Endometrial microvascular endothelial cells (primary cell): ENCODE data around the gene TFF1. TPM values are rescaled to one million over a fixed set of nuclear protein-coding genes. Genes with fewer than 3 reads are reported as not detected.

Source experiments
- in situ Hi-C: cut with HindIII; loops from 2 replicates; pipeline ENCODE4 v1.10.0; 2017; ENCODE audit warnings: low sequenced_read_pairs, low pct_unique_long_range_greater_than_20kb; ENCODE audit errors: inconsistent ontology term
- total RNA-seq: library from RNA; depleted of rRNA; stranded (reverse); fragments of >200 nt; gene quantifications from one replicate; pipeline ENCODE4 v1.2.3, GENCODE V29; 2015; ENCODE audit errors: inconsistent ontology term

Gene TFF1
- total RNA-seq, 1 donor from 2014 or later, result not detected

DNA sequence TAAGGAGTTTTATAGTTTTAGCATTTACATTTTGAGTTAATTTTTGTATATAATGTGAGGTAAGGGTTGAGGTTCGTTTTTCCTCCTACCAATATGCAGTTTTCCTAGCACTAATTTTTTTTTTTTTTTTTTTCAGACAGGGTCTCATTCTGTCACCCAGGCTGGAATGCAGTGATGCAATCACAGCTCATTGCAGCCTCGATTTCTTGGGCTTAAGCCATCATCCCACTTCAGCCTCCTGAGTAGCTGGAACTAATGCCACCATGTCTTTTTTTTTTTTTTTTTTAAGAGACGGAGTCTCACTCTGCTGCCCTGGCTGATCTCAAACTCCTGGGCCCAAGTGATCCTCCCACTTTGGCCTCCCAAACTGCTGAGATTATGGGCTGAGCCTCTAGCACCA, 34.8 kb upstream of the TFF1 start:
- in situ Hi-C loops, result no loop called here

GRCh38 chr21:42400525-42400924, 34.2 kb upstream of the TFF1 start:
- in situ Hi-C loops, result no loop called here

GRCh38 chr21:42398436-42399028, 32.2 kb upstream of the TFF1 start:
- in situ Hi-C loops, result no loop called here

DNA sequence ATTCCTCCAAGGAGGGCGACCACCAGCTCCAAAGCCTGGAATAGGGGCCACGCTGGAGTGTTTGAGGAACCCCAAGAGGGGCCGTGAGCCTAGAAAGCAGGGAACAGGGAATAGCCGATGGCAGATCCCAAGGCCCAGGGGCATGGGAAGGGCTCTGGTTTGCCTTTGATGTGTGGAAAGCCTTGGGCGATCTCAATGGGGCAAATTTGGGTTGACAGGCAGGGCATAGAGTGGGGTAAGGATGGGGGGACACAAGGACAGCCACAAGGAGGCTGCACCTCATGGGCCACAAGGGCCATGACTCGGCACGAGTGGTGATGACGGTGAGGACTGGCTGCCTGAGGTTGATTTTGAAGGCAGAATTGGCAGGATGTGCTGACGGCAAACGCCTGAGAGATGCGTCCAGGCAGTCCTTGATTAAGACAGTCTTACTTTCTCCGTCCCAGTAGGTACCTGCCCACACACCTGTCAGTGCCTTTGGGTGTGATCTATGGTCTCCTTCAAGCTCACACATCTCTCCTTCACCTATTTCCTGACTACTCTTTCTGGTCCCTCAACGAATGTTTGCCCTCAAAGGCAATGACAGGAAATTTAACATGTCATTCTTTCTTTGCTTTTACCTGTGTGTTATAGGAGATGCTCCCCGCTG, 31.5 kb upstream of the TFF1 start:
- in situ Hi-C loops, result no loop called here

GRCh38 chr21:42396799-42397745, 30.7 kb upstream of the TFF1 start:
- in situ Hi-C loops, result no loop called here

DNA sequence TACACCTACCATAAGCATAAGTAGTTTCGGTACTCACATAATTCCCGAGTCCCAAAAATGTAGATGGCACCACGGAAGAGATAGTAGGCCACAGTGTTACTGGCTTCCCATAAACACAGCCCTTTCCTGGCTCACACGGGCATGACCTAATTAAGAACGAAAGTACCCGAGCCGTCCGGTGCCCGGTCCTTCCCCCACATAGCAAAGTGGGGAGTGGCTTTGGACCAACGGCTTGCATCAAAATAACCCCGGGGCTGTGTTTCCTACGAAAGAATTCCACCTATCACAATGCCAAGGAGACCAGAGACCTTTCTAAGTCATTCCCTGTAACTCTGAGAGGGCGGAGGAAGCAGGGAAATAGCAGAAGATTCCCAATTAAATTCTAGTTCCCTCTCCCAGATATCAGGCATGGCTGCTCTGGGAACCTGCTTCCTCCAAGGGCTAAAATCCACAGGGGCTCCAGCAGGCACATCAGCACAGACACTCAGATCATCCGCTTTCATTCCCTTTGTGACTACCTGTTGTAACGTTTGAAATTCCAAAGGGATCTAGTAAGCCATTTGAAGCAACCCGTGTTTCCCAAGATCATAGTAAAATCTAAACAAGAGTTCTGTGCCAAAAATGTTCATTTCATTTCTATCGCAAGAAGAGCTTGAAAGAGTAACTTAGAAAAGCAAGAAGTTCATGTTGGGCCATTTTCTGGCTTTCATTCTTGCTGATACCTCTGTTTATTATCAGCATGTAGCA, 29.7 kb upstream of the TFF1 start, which contains the start of gene TMPRSS3:
TMPRSS3 (minus strand) TSS at position 148 of the 747 bp plus-strand sequence. CDS start 635 bp downstream, outside the sequence.
- in situ Hi-C loops, result no loop called here

DNA sequence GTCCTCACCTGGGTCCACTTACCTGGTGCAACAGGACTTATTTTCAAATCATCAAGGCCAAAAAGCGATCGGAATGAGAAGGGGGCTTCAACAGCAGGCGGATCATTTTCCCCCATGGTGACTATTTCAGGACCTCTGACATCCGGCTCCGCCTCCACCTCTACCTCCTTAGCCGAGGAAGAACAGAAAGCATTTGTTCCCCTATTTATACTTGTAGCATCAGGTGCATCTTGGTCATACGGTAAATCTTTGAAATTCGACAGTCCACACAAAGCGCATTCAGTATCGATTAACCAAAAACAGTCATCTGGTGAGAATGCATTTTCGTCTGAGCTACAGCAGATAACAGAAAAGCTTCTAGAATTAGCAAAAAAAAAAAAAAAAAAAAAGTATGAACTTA, 29.0 kb upstream of the TFF1 start:
- in situ Hi-C loops, result no loop called here

DNA sequence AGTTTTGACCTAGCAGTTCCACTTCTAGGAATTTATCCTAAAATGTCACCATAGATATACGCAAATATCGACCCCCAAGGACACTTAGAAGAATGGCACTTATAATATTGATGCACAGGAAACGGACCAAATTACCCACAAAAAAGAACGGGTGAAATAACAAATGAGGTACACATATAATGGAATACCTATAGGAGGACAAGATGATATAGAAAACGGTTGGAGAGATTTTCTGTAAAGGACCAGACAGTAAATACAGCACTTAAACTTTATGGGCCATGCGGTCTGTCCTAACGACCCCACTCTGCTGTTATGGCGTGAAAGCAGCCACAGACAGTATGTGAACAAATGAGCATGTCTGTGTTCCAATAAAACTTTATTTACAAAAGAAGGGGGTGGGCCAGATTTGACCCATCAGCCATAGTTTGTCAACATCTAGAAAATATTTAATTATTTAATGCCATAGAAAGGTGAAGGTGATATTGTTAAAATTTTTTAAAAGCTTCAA, 27.2 kb upstream of the TFF1 start:
- in situ Hi-C loops, result no loop called here

DNA sequence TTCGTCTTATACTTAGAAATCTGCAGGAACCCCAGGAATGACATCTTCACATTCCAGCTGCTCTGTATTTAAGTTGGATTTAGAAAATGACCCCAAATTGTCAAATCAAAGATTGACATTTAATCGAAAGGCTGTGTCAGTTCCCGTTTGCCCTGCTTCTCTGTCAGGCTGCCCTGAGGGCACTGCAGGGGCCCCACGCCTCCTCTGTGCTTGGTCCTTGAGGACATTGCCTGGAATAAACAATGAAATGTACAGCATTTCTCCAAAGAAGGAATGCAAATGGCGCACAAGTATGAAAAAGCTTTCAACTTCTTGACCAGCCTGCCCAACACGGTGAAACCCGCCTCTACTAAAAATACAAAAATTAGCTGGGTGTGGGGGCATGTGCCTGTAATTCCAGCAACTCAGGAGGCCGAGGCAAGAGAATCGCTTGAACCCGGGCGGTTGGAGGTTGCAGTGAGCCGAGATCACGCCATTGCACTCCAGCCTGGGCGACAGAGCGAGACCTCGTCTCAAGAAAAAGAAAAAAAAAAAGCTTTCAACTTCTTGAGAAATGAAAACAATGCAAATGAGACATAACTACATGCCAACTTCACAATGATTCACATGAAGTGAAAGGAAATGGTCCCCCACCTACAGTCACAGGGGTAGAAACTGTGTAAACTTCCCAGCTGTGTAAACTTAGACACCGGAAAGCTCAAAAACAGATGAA, 26.6 kb upstream of the TFF1 start:
- in situ Hi-C loops, result no loop called here

- in situ Hi-C loops, result no loop called here
These were observed 25.0 kb upstream of the TFF1 start for GRCh38 chr21:42391297-42391696.

GRCh38 chr21:42390696-42391095, 24.4 kb upstream of the TFF1 start:
- in situ Hi-C loops, result no loop called here

- in situ Hi-C loops, result no loop called here
These were observed 23.9 kb upstream of the TFF1 start for GRCh38 chr21:42390193-42390592.

DNA sequence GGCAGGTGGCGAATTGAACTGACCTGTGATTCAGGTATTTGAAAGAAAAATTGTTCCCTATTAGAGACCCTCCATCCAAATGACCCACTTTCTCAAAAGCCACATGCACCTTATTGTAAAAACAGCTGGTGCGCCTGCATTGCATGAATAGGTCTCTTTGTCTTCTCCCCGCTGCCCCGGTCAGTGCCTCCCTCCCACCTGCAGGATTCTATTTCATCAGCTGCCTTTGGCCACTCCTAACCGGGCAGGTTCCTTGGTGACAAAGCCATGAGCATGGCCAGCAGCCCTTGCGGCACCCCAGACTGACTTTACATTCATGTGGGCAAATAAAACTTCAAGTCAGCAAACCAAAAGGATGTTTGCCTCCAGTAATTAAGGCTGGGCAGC, 23.1 kb upstream of the TFF1 start:
- in situ Hi-C loops, result no loop called here

DNA sequence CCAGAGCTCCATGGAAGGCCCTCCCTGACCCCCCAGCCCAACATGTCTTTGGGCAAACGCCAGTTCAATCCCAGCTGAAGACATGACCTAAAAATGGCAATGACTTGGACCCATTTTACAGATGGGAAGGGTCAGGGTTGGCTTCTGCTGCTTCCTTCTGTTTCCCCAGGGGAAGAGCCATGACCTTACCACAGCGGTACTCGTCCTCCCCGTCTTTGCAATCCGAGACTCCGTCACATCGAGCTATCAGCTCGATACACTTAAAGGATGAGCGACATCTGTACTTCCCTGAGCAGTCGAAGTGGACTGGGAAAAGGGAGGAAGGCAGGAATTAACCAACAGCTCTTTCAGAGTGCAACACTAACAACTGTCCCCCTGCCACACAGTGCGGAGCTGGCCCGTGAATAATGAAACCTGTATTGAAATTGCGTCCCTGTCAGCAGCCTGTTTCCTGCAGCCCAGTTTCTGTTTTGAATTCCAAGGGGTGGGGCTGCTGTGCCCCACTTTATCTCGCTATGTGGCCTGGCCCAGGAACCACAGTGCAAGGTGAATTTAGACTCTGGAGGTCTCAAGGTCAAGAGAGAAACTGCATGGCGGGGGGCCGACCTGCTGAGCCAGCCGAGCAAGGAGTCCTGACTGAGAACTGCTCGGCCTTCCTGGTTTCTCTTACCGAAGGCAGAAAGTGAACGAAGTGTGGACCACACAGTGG, 22.6 kb upstream of the TFF1 start:
- in situ Hi-C loops, result no loop called here

- in situ Hi-C loops, result no loop called here
These were observed 21.6 kb upstream of the TFF1 start for GRCh38 chr21:42387843-42388340.

DNA sequence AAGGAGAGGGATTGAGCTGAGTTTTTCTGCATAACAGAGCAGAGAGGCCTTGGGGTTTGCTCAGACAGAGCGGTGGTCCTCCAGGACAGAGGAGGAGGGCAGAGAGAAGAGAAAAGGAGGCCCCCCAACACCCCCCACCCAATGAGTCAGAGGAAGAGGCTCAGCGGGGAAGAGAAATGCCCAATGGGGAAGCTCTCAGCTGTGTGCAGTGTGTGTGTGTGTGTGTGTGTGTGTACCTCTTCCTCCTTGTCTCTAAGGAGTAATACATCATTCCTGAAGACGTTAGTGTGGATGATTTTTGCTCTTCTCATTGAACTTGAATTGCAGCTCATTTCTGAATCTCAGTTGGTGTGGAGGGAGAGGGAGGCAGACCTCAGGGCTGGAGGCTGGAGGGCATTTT, 20.8 kb upstream of the TFF1 start:
- in situ Hi-C loops, result no loop called here

DNA sequence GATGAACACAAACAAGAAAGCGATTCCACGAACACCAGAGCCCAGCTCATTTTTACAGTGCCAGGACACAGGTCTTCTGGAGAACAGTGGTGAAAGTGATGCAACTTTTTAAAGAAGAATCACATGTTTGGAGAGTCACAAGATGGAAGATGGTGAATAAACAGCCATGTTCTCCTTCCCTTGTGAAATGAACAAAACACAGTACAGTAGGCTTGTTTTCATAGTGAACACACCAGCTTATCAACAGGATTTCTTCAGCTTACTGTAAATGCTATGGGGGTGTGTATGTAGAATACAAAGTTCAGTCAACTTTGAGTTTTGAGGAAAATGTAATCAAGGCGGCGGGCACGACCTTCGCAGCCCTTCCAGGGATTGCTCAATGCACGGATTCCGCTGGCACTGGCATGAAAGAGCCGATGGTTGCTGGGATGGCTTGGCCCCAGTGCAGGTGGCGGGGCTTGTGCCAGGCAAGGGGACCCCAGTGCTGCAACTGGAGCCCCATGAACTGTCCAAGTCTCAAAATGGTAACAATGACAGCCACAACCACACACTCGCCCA, 19.8 kb upstream of the TFF1 start:
- in situ Hi-C loops, result no loop called here
